Breast epithelium (tissue), 4 donors: Measurements from ENCODE around the gene SKOR1. TPM values are rescaled to one million over a fixed set of nuclear protein-coding genes. Genes with fewer than 3 reads are reported as not detected.

Source experiments
- DNase-seq, 2 donors: peaks; one replicate each; pipeline ENCODE4 v3.0.0-alpha.2; 2019; ENCODE audit warnings: low spot score in 2 of 2
- H3K27ac ChIP-seq, 2 donors: fragments of 200-600 bp; sonication (generic) in 1 of 2; one replicate each; pipeline ENCODE4 v1.5.1; 2016 to 2019; ENCODE audit warnings: mild to moderate bottlenecking in 1 of 2
- H3K27me3 ChIP-seq, 2 donors: fragments of 200-600 bp; sonication (generic) in 1 of 2; one replicate each; pipeline versions ENCODE4 v1.5.1 to v1.6.0; 2017 to 2019; ENCODE audit warnings: control low read depth in 1 of 2, mild to moderate bottlenecking in 1 of 2
- H3K36me3 ChIP-seq: fragments of 200-600 bp; one replicate; pipeline ENCODE4 v1.5.1; 2019
- H3K4me1 ChIP-seq, 2 donors: fragments of 200-600 bp; sonication (generic); one replicate each; pipeline ENCODE4 v1.5.1; 2016 to 2019; ENCODE audit warnings: control low read depth in 1 of 2
- H3K4me3 ChIP-seq, 3 donors: fragments of 200-600 bp; sonication (generic); 1 replicate in 2 of 3; 2 replicates in 1 of 3; pipeline ENCODE4 v1.5.1; 2016 to 2019; ENCODE audit warnings: mild to moderate bottlenecking in 3 of 3, moderate library complexity in 2 of 3
- H3K9me3 ChIP-seq, 2 donors: fragments of 200-600 bp; sonication (generic) in 1 of 2; one replicate each; pipeline ENCODE4 v1.5.1; 2016 to 2019; ENCODE audit warnings: control low read depth in 1 of 2
- POLR2A ChIP-seq: fragments of 450-650 bp; IDR thresholded peaks from one replicate; pipeline ENCODE4 v1.6.1; 2016; ENCODE audit warnings: antibody characterized with exemption, mild to moderate bottlenecking, moderate library complexity
- POLR2AphosphoS5 ChIP-seq, 3 donors: sonication (generic); formaldehyde crosslinking; IDR thresholded peaks; one replicate each; pipeline ENCODE4 v1.6.1; 2017; ENCODE audit warnings: antibody characterized with exemption in 3 of 3
- intact Hi-C: fragments of 100-400 bp; cut with DNase I; formaldehyde crosslinking; loops from one replicate; pipeline ENCODE4 v1.15.1; 2023; ENCODE audit warnings: low total_unique reads
- total RNA-seq, 3 donors: library from RNA; depleted of rRNA; stranded (reverse); fragments of >200 nt; gene quantifications; one replicate each; pipeline ENCODE4 v1.1.0, GENCODE V29; 2016
- TF ChIP-seq, protein P1 (sequence below), 3 donors: fragments of 450-650 bp; IDR thresholded peaks; one replicate each; pipeline ENCODE4 v1.5.1; 2016 to 2017; ENCODE audit warnings: antibody characterized with exemption in 3 of 3, mild to moderate bottlenecking in 3 of 3, moderate library complexity in 3 of 3

SKOR1 gene
- total RNA-seq, 3 donors from 2014 or later = 0.98 to 1.8 (median 1.1) TPM

DNA sequence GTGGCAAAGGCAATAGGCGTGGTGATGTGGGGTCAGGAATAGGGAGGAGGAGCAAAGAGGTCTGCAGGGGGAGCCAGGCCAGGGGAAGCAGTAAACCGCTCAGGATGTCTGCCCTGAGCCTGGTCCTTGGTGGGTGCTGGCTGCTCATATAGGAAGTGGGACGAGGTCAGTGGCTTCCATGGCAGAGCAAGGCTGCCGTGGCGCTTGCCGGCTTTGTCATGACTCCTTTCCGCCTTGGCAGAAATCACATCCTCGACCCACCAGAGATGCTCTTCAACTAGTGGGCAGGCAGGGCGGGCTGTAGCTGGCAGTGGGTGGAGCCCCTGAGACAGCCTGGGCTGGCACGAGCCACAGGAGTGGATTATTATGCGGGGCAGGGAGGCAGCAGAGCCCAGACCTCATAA lies 13.1 kb upstream of the SKOR1 start:
- Histone ChIP-seq H3K4me3 (no peak overlapping the region), H3K27me3 (no peaks in the 10 kb centered on the region), H3K9me3 (peaks cover 0 to 10% of the 10 kb centered on the region in 2 donors), H3K36me3 (no peaks in the 10 kb centered on the region), H3K27ac (no peak overlapping the region), H3K4me1 (no peaks in the 10 kb centered on the region)
- TF ChIP-seq, protein P1, sequence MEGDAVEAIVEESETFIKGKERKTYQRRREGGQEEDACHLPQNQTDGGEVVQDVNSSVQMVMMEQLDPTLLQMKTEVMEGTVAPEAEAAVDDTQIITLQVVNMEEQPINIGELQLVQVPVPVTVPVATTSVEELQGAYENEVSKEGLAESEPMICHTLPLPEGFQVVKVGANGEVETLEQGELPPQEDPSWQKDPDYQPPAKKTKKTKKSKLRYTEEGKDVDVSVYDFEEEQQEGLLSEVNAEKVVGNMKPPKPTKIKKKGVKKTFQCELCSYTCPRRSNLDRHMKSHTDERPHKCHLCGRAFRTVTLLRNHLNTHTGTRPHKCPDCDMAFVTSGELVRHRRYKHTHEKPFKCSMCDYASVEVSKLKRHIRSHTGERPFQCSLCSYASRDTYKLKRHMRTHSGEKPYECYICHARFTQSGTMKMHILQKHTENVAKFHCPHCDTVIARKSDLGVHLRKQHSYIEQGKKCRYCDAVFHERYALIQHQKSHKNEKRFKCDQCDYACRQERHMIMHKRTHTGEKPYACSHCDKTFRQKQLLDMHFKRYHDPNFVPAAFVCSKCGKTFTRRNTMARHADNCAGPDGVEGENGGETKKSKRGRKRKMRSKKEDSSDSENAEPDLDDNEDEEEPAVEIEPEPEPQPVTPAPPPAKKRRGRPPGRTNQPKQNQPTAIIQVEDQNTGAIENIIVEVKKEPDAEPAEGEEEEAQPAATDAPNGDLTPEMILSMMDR (IDR thresholded peaks at IDR 0.05) = no peak
- TF ChIP-seq POLR2AphosphoS5 (IDR thresholded peaks at IDR 0.05) (no peak), POLR2A (no peak)
- DNase-seq = peak in 1 of 2 donors; percentile 37
- intact Hi-C loops = no loop called here

DNA sequence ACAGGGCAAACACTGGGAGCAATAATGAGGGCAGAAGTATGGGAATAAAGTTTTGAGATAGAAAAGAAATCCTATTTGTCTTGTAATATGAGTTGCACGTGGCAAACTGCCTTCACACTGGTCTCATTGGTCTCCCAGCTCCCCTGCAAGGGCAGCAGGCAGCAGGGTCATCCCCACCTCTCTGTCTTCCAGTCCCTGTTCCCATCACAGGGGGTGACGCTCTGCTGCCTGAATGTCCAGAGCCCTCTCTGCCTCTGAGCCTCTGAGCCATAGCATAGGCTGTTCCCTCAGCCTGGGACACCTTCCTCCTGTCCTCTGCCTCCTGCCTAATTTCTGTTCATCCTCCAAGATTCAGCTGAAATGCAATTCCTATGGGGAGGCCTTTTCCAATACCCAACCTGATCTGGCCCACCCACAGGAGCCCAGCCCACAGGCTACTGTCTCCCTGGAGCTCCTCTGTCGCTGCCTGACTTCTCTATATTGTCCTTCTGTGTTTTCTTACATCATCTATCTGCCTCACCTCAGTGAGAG lies 12.1 kb upstream of the SKOR1 start:
- H3K9me3 ChIP-seq = peaks cover 0 to 10% of the 10 kb centered on the region in 2 donors
- peak in 1 of 2 donors; percentile 7 for DNase-seq
- no peak overlapping the region for H3K4me3 ChIP-seq
- TF ChIP-seq, protein P1 (IDR thresholded peaks at IDR 0.05) = no peak
- TF ChIP-seq POLR2AphosphoS5 (IDR thresholded peaks at IDR 0.05) (no peak), POLR2A (no peak)
- intact Hi-C loops = no loop called here
- no peaks in the 10 kb centered on the region for H3K36me3 ChIP-seq
- no peak overlapping the region for H3K27ac ChIP-seq
- H3K4me1 ChIP-seq = no peaks in the 10 kb centered on the region
- H3K27me3 ChIP-seq = peaks cover 0 to 6% of the 10 kb centered on the region in 2 donors

DNA sequence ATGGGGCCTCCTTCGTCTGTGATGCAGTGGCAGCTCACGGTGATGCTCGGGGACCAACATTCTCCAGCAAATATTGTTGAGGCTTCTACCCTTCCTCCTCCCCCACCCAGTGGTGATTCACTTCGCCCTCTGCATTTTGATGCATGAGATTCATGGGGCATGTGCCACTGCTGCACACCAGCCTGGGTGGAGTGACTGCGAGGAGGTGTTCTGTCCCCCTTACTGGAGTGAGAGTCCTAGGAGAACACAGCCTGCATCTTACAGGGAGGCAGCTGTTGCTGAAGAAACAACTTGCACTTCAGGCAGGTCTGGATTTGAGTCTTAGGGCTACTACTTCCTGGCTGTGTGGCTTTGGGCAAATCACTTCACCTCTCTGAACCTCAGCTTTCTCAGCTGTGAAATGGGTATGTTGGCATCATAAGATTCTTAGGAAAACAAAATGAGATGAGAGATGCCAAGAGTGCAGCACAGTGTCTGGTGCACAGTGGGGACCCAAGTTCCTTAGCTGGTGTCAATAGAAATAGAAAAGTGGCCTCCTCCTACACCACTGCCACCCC lies 10.2 kb upstream of the SKOR1 start:
- DNase-seq = peak in 1 of 2 donors; percentile 22
- H3K27ac ChIP-seq = no peak overlapping the region
- H3K4me3 ChIP-seq = no peak overlapping the region
- no peak for TF ChIP-seq POLR2A
- H3K27me3 ChIP-seq = peaks cover under 1 to 22% of the 10 kb centered on the region in 2 donors
- no peaks in the 10 kb centered on the region for H3K36me3 ChIP-seq
- intact Hi-C loops = no loop called here
- peaks cover 0 to 10% of the 10 kb centered on the region in 2 donors for H3K9me3 ChIP-seq
- no peaks in the 10 kb centered on the region for H3K4me1 ChIP-seq

DNA sequence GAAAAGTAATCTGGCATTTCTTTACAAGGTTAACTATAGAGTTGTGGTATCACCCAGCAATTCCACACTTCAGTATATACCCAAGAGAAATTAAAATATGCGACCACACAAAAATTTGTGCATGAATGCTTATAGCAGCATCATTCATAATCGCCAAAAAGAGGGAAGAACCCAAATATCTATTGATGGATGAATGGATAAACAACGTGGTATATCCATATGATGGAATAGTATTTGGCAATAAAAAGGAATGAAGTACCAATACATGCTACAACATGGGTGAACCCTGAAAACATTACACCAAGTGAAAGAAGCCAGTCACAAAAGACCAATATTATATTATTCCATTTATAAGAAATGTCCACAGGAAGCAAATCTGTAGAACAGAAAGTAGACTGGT lies 8.6 kb upstream of the SKOR1 start:
- Histone ChIP-seq H3K27me3 (peaks cover 5 to 38% of the 10 kb centered on the region in 2 donors), H3K27ac (no peak overlapping the region), H3K4me3 (no peak overlapping the region), H3K9me3 (peaks cover 0 to 10% of the 10 kb centered on the region in 2 donors), H3K4me1 (no peaks in the 10 kb centered on the region), H3K36me3 (no peaks in the 10 kb centered on the region)
- no peak for DNase-seq
- TF ChIP-seq POLR2AphosphoS5 (IDR thresholded peaks at IDR 0.05) = no peak
- TF ChIP-seq POLR2A = no peak
- intact Hi-C loops = no loop called here

DNA sequence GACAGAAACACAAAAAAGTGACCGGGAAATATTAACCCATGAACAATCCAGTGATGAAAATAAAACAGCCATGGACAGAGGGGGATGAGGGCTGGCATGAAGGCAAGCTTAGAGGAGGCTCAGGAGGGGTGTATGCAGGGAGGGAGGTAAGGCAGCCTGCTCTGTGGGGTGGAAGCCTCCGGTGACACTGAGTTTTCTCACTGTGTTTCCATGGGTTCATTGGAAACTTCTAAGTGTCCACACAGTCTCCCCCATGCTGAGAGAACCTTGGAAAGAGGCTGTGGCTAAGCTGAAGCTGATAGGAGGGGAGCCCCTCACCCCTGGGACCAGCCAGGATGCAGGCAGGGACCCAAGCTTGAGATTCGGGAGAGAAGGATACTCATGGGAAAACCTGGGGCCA lies 6.8 kb upstream of the SKOR1 start:
- peak in 1 of 2 donors; percentile 27 for DNase-seq
- peaks cover 0 to 10% of the 10 kb centered on the region in 2 donors for H3K9me3 ChIP-seq
- no peaks in the 10 kb centered on the region for H3K36me3 ChIP-seq
- H3K27ac ChIP-seq = no peak overlapping the region
- H3K4me1 ChIP-seq = peaks cover 6 to 7% of the 10 kb centered on the region in 2 donors
- H3K27me3 ChIP-seq = peaks cover 19 to 56% of the 10 kb centered on the region in 2 donors
- H3K4me3 ChIP-seq = no peak overlapping the region
- intact Hi-C loops = no loop called here
- TF ChIP-seq POLR2A = no peak
- TF ChIP-seq, protein P1 (IDR thresholded peaks at IDR 0.05) = no peak
- TF ChIP-seq POLR2AphosphoS5 (IDR thresholded peaks at IDR 0.05) = no peak

DNA sequence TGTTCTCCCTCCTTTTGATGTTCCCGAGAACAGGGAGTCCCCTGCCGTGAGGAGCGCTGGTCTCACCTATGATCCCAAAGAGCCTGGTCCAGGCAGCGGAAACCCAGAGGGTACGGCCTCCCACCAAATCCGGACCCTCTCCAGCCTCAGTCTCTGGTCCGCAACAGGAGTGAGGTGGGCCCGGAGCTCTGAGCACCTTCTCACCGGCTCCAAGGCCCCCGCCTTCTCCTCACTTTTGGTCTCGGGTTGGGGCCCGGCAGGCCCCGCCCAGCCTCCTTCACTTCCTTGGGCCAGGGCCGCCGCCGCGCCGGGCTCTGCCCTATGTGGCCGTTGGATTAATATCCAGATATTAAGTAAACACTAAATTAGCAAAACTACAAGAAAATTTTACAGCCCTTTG lies 5.7 kb upstream of the SKOR1 start:
- Histone ChIP-seq H3K4me1 (peaks cover 7 to 9% of the 10 kb centered on the region in 2 donors), H3K4me3 (no peak overlapping the region), H3K27ac (no peak overlapping the region), H3K36me3 (no peaks in the 10 kb centered on the region), H3K9me3 (peaks cover 0 to 10% of the 10 kb centered on the region in 2 donors), H3K27me3 (peaks cover 21 to 68% of the 10 kb centered on the region in 2 donors)
- intact Hi-C loops = no loop called here
- TF ChIP-seq POLR2AphosphoS5 (IDR thresholded peaks at IDR 0.05) (no peak), POLR2A (no peak)
- TF ChIP-seq, protein P1 (IDR thresholded peaks at IDR 0.05) = no peak
- no peak for DNase-seq
